ENCODE data around the gene FAM72A.
"Not testable (repeated sequence)": the region's sequence is repeated elsewhere in the genome, so short reads cannot be mapped to it uniquely, and the experiment has no call there.

Gene FAM72A

DNA sequence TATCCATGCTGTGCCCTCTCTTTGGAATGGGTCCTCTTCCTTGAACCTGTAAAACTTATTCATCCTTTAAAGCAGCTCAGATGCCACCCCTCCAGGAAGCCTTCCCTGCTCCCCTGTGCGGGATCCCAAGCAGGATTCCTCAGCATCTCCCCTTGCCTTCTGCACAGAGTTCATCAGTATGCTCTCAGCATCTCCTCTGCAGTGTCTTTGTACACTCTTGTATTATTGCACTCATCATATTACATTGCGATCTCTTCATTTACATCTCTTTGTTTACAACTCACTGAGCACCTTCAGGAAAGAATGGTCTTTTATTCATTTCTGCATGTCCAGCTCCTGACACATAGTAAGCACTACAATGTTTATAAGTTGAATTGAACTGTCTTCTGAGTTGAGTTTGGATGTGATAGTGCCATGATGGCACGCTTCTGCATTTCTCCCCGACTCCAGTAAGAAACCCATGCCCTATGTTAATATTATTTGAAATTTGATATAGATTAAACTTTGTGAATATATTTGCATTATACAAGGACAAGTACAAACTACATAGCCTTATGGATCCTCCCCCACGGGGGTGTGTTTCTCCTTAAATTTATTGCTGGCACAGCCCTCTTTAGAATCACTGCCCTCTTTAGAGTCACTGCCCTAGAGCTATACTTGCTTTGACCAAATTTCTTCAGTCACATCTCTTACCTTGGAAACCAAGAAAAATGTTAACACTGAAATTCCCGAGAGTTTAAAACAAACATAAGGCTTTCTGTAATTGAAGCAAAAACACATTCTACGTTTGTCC is 13.2 kb upstream of the FAM72A start:
- not testable (repeated sequence) for DNase-seq (ENCODE audit: low spot score)

GRCh38 chr1:206210802-206211201 is 8.2 kb upstream of the FAM72A start:
- DNase-seq (ENCODE audit: low spot score): not testable (repeated sequence)

DNA sequence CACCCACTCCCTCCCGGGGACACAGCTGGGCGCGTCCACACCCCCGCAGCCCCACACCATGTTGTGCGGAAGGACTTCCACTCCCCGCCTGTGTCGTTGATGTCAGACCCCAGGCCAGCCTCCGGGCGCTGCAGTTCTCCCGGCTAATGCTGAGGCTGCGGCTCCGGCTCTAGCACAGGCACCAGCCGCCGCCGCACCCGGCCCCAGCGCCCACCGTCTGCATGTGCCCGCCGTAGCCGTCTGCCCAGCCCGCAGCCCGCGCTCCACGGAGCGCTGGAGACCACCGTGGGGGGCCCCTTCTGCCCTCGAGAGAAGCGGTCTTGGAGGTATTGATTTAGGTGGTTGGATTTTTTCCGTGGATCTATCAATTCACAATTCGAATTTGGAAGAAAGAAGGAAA is 2.9 kb upstream of the FAM72A start:
- not testable (repeated sequence) for DNase-seq (ENCODE audit: low spot score)

GRCh38 chr1:206204871-206205270 is 2.2 kb upstream of the FAM72A start:
- DNase-seq (ENCODE audit: low spot score): not testable (repeated sequence)

GRCh38 chr1:206204159-206204511 is 1.5 kb upstream of the FAM72A start:
- DNase-seq (ENCODE audit: low spot score): not testable (repeated sequence)

- DNase-seq (ENCODE audit: low spot score): not testable (repeated sequence)
Observed at GRCh38 chr1:206203364-206204158, 922 bp upstream of the FAM72A start, which contains the start of gene SRGAP2. SRGAP2 (plus strand) TSS chr1:206203541; CDS start chr1:206205971, 2,430 bp downstream.

DNA sequence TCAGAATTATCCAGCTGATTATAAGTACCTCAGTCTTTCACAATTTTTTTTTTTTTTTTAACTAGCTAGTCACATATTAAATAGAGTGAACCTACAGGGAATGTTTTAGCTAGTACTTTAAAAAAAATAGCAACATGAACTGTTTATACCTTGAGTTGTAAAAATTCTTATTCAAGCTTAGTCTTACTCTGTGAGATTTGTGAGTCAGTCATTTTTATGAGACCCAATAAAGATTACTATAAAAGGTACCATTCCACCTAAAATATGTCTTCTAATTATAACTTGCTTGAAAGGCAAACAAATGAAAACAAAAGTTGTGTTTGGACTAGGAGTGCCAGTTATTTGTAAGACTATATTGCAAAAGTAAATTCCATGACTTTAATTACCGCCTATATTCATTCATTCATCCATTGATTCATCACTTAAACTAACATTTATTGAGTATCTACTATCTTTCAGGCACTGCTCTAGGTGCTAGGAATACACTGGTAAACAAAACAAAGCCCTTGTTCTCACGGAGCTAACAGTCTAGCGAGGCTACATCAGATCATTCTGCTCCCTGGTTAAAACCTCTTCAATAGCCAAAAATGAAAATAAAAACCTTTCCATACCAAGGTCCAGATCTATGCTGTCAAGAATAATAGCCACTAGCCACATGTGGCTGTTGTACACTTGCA is 5.8 kb downstream of the FAM72A start:
- DNase-seq (ENCODE audit: low spot score): not testable (repeated sequence)

DNA sequence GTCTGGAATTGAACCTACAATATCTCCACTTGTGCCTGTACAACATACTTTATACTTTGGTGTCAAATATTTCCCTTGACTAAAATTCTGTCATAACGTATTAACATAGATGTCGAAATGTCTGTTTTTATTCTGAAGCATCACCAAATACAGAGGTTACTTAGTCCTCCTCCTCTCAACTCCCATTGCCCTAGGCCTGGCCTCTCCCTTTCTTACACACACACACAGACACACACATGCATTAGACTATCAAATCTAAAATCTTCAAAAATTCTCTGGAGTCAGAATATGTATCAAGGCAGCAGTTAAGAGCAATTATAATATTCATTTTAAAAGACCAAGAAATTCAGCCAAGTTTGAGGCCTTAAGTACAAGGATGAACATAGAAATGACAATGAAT is 7.5 kb downstream of the FAM72A start:
- DNase-seq (ENCODE audit: low spot score): not testable (repeated sequence)

DNA sequence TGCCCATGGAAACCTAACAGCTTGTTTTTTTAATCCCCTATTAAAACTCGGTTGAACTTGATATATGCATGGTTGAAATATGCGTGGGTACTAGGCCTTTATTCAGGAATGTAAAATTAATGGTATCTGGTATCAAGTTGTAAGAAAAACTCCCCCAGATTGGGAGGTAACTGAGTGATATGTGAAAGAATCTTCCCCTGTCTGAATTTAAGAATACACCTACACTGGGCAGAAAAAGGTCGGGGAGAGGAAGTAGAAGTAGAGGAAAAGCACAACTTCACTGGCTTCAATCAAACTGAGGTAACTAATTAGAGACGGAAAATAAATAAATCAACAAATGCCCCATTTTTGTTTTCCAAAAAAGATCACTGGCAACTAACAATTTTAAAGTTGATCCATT is 15.8 kb downstream of the FAM72A start:
- DNase-seq (ENCODE audit: low spot score): not testable (repeated sequence)

- not testable (repeated sequence) for DNase-seq (ENCODE audit: low spot score)
Observed at GRCh38 chr1:206185778-206186177, 16.9 kb downstream of the FAM72A start.

- DNase-seq (ENCODE audit: low spot score): not testable (repeated sequence)
Observed at GRCh38 chr1:206183788-206184187, 18.9 kb downstream of the FAM72A start.

DNA sequence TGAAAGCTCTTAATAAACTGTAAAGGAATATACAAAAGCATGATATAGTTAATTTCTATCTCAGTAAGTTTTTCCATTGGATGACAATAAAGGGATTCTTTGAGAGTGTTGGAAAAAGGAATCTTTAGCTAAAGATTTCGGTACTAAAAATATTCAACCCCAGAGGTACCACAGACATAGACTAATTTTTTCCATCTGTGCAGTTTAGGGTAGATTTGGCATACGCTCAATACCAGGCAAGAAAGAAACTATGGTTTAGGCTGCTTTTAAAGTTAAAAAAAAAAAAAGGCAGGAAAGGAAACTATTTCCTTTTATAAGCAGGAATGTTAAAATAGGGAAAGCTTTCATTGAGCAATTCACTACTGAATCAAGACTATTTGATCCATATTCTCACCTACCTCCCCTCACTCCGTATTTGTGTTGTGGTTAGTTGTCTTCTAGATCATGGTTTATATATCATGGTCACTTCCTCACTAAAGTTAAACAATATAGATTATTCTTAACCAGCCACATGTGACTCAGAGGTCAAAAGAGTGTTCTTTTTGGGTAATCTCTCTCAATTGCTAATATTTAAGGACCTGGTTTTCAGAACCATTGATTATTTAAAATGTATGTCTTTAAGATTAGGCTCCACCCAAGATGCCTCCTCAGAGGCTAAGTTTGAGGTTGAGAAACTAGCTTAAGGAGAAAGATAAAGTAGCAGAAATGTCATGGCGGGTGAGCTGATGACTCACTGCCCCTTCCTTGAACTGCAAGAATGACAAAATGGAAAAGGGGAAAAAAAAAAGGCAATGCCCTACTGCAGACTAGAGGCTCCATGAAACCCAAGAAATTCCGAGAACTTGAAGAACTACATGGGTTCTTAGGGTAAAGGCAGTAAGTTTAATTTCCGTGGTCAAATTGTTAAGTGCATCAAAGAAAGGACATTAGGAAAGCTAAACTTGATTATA is 20.0 kb downstream of the FAM72A start:
- not testable (repeated sequence) for DNase-seq (ENCODE audit: low spot score)

DNA sequence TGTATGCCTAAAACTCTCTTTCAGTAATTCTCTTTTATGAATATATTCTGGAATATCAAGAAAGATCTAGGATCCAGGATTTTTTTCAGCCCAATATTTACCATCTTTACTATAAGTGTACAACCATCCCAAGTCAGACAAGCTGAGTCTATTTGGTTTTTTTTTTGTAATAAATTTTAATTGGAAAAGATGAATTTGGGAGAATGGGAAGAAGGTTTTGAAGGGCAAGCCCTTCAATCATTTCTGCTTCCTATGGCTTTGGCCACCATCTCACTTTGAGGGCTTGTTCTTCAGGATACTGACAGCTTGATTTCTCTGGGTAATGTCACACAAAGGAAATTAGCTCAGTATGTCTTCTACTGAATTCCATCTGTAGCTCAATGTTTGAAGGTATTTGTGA is 23.0 kb downstream of the FAM72A start:
- DNase-seq (ENCODE audit: low spot score): not testable (repeated sequence)

DNA sequence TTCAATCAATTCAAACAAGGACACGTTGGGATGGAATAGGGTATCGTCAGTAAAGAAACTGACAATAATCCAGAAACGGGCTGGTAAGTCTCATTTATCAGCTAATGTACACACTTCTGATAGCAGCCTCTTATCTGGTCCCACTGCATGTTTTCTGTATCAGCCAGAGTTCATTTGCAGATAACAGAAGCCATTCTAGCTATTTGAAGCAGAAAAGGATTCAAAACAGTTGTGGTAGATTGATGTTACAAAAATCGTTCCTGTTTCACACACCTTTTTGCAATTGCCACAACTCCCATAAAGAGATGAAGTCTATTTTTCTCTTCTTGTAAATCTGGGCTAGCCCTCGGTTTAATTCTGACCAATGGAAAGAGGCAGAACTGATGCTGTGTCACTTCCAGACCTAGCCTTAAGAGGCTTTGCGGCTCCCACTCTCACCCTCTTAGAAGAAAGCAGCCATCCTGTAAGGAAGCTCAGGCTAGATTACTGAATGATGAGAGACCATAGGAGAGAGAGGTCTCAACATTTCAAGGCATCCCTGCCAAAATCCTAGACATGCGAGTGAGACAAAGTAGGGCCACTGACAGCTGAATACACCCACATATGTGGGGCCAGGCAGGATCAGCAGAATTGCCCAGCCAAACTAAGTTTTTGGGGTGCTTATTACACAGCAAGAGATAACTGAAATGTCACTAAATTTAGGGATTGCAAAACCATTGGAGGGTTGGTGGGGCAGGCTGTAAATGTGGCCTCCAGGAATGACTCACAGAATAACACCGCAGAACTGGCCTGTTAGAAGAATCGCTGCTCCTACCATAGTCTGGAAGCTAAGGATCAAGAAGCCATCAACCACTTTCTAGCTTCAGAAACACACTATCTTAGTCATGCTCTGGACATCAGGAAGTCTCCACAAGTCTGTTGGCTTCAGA is 24.3 kb downstream of the FAM72A start:
- DNase-seq (ENCODE audit: low spot score): not testable (repeated sequence)

DNA sequence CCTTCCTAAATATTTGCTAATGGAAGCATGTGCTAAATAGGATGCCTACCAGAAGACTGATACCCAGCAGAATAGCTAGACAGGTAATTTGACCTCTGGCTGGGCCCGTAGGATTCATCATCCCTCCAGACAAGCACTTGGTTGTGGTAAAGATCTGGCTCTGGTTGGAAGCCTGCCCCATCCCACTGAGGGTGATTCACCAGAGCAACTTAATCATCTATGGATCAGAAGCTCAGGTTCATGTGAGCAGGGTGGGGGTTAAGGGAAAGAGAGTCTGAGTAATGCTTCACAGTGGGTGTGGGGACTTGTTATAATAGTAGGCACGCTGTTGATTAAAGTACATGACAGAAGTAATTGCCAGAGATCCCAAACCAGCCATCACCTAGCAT is 26.5 kb downstream of the FAM72A start:
- not testable (repeated sequence) for DNase-seq (ENCODE audit: low spot score)

GRCh38 chr1:206175459-206176113 is 27.1 kb downstream of the FAM72A start:
- DNase-seq (ENCODE audit: low spot score): peak; percentile 5

DNA sequence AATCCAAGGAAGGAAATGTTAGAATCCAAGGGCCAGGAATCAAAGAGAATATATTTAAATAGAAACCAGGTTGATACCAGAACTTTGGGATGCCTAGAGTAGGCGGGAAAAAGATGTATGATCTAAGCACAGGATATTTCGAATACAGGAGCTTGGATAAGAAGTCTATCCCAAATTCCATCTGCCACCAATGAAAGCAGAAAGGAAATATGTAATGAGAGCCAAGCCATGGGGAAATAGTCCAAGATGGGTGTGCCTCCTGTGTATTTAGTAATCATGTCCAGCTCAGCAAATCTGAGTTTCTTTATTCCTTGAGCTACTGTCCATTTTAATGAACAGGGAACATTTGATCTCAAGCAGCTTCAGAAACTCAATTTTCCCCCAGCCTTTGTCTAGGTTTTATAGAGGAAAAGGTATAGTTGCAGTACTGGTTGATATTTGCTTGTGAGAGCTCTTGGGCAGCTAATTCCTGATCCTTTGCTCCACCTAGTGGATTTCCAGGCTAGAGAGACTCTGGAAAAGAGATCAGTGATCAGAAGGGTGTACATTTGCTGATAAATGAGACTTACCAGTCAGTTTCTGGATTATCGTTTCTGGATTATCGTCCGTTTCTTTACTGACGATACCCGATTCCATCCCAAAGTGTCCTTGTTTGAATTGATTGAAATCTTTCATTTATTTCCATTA is 28.3 kb downstream of the FAM72A start:
- DNase-seq (ENCODE audit: low spot score): not testable (repeated sequence)

GRCh38 chr1:206173110-206173719 is 29.4 kb downstream of the FAM72A start:
- DNase-seq (ENCODE audit: low spot score): not testable (repeated sequence)

DNA sequence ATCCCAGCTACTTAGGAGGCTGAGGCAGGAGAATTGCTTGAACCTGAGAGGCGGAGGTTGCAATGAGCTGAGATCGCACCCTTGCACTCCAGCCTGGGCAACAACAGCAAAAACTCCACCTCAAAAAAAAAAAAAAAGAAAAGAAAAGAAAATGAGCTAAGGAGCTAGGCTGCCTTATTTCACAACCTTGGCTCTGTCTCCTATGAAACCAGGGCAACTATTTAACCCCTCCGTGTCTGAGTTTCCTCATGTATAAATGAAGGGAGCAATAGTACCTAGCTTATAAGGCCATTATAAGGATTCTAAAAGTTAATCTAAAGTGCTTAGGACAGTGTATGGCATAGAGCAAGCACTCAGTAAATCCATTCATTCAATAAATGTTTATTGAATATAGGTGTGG is 32.8 kb downstream of the FAM72A start:
- DNase-seq (ENCODE audit: low spot score): not testable (repeated sequence)
